Left renal pelvis (tissue), 4 donors: Measurements from ENCODE around the gene CCNDBP1. TPM values are rescaled to one million over a fixed set of nuclear protein-coding genes. Genes with fewer than 3 reads are reported as not detected.
"Not testable (repeated sequence)": the region's sequence is repeated elsewhere in the genome, so short reads cannot be mapped to it uniquely, and the experiment has no call there.

Experiments used
- DNase-seq, 4 donors: peaks; one replicate each; pipeline ENCODE4 v3.0.0-alpha.2; 2013; ENCODE audit warnings: low read depth in 4 of 4, low spot score in 3 of 4
- polyA plus RNA-seq, 4 donors: library from polyadenylated mRNA; unstranded; fragments of 120-200 nt; gene quantifications; one replicate each; pipeline ENCODE4 v1.2.1, GENCODE V29; 2013; ENCODE audit not compliant: insufficient read length in 4 of 4

The CCNDBP1 gene
- polyA plus RNA-seq, 4 donors = 43.5 to 57.9 (median 56.4) TPM

- no peak for DNase-seq
Measured at GRCh38 chr15:43190178-43190577, 5.0 kb downstream of the CCNDBP1 start.

- no peak for DNase-seq
Measured at GRCh38 chr15:43193710-43194109, 8.5 kb downstream of the CCNDBP1 start.

GRCh38 chr15:43194795-43195194 lies 9.6 kb downstream of the CCNDBP1 start:
- no peak for DNase-seq

- DNase-seq = no peak
Measured at GRCh38 chr15:43196760-43197548, 11.8 kb downstream of the CCNDBP1 start.

- DNase-seq = not testable (repeated sequence)
Measured at GRCh38 chr15:43197773-43198172, 12.6 kb downstream of the CCNDBP1 start.

- not testable (repeated sequence) for DNase-seq
Measured at GRCh38 chr15:43198556-43198955, 13.4 kb downstream of the CCNDBP1 start.

GRCh38 chr15:43198992-43199391 lies 13.8 kb downstream of the CCNDBP1 start:
- DNase-seq = no peak

GRCh38 chr15:43199945-43200488 lies 14.8 kb downstream of the CCNDBP1 start:
- no peak for DNase-seq

GRCh38 chr15:43204016-43204901 lies 19.1 kb downstream of the CCNDBP1 start:
- DNase-seq = no peak

- no peak for DNase-seq
Measured at GRCh38 chr15:43206054-43206453, 20.9 kb downstream of the CCNDBP1 start.

- no peak for DNase-seq
Measured at GRCh38 chr15:43207024-43207423, 21.8 kb downstream of the CCNDBP1 start.

- DNase-seq = no peak
Measured at GRCh38 chr15:43208052-43209002, 23.1 kb downstream of the CCNDBP1 start.

GRCh38 chr15:43209059-43209824 lies 24.0 kb downstream of the CCNDBP1 start:
- no peak for DNase-seq

GRCh38 chr15:43210172-43210745 lies 25.1 kb downstream of the CCNDBP1 start:
- no peak for DNase-seq

- no peak for DNase-seq
Measured at GRCh38 chr15:43210807-43211206, 25.6 kb downstream of the CCNDBP1 start.

- no peak for DNase-seq
Measured at GRCh38 chr15:43211224-43211735, 26.1 kb downstream of the CCNDBP1 start.

GRCh38 chr15:43212299-43212698 lies 27.1 kb downstream of the CCNDBP1 start:
- DNase-seq = no peak

GRCh38 chr15:43212951-43213350 lies 27.7 kb downstream of the CCNDBP1 start:
- no peak for DNase-seq

- no peak for DNase-seq
Measured at GRCh38 chr15:43213466-43213865, 28.3 kb downstream of the CCNDBP1 start.
